HG02885 (cell line): Measurements from ENCODE around the gene KCNIP3.

ENCODE experiments used
- ATAC-seq: cut with Tn5 transposase; IDR thresholded peaks from one replicate; pipeline ENCODE4 v1.9.1; 2021; ENCODE audit warnings: mild to moderate bottlenecking; ENCODE audit not compliant: unreplicated experiment, poor library complexity

Gene KCNIP3

DNA sequence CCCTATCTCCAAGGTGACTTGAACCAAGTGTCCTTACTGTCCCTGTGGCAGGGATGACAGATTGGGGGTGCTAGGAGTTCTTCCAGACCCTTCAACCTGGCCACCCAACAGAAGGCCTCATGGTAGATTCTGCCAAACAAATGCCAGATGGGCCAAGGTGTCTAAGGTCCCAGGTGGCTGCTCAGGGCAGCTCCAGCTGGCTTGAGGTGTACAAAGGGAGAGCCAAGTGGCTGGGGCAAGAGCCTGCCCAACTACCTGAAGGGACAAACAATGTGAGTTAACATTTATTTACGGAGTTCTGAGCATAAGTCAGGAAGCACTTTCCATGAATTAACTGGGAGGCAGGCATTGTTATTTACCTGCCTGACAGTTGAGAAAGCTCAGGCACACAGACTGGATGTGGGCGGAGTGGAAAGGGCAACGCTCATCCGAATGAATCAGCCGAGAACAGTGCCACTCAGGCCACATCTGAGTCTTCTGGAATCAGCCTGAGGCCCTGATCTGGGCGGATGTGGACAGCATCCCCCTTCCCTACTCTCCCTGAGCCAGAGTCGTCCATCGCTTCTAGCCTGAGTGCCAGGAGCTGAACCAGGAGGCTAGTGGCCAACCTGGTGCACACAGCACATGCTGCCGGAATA, 4.4 kb upstream of the KCNIP3 start:
- no peak for ATAC-seq

- no peak for ATAC-seq
Observed at GRCh38 chr2:95294579-95295250, 2.4 kb upstream of the KCNIP3 start.

DNA sequence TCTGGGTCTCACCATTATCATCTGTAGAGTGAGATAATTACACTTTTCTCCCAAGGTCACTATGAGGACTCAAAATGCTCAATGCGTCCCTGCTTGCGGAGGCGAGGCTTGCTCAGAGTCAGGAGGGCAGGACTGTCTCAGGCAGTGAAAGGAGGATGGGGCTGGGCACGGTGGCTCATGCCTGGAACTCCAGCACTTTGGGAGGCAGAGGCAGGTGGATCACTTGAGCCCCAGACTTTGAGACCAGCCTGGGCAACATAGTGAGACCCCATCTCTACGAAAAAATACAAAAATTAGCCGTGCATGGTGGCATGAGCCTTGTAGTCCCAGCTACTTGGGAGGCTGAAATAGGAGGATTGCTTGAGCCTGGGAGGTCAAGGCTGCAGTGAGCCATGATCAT, 1.8 kb upstream of the KCNIP3 start:
- ATAC-seq, result no peak

DNA sequence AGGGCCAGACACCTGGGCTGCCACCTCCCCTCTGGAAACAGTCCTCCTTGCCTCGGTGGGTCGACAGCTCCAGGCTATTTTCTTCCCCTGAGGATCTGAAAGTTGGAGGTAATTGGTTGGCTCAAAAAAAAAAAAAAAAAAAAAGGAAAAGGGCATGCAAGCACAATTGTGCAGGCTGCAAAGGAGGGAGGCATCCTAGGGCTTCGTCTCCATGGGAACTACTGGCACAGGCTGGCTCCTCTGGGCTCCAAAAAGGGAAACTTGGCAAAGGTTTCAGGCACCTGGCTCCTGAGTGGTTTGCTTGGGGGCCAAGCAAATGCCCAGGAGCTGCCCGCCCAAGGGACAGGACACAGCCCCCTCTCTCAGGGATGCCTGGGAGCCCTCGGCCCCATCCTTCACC, 1.1 kb upstream of the KCNIP3 start:
- no peak for ATAC-seq

GRCh38 chr2:95297639-95298395, 670 bp downstream of the KCNIP3 start:
- ATAC-seq, result no peak

- no peak for ATAC-seq
Observed at GRCh38 chr2:95298486-95299111, 1.5 kb downstream of the KCNIP3 start.

- ATAC-seq, result no peak
Observed at GRCh38 chr2:95299961-95300360, 2.8 kb downstream of the KCNIP3 start.

DNA sequence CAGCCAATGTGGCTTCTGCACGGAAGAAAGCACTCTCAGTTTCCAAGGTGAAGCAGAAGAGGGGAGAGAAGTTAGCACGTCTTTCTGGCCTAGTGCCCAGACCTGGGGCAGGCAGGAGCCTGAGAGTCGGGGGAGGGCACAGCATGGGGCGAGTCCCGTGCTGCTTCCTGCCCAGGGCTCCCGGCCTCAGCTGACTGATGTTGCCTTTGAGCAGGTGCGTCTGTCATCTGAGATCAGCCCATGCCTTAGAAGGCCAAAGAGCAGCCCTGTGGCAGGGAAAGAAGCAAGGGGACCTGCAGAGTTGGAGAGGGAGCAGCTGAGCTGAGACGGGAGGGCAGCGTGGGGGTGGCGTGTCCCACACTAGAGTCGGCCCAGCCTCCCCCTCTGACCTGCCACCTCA, 3.3 kb downstream of the KCNIP3 start:
- ATAC-seq, result no peak

DNA sequence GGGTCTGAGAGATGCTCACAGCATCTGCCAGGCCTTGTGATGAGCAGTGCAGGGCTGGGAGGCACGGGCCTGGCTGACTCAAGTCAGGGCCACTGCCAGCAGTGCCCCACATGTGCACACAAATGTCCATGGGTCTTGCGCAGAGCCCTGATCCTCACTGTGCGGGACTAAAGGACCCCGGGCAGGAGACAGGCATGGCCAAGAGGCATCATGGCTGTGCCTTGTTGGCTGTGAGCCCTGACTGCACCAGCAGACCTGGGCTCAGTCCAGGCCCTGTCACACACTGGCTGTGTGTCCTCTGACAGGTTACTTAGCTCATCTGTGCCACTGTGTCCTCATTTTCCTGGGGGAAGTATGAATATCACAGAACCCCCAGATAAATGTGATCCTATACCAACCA, 4.0 kb downstream of the KCNIP3 start:
- no peak for ATAC-seq

GRCh38 chr2:95301876-95302641, 4.9 kb downstream of the KCNIP3 start:
- no peak for ATAC-seq

DNA sequence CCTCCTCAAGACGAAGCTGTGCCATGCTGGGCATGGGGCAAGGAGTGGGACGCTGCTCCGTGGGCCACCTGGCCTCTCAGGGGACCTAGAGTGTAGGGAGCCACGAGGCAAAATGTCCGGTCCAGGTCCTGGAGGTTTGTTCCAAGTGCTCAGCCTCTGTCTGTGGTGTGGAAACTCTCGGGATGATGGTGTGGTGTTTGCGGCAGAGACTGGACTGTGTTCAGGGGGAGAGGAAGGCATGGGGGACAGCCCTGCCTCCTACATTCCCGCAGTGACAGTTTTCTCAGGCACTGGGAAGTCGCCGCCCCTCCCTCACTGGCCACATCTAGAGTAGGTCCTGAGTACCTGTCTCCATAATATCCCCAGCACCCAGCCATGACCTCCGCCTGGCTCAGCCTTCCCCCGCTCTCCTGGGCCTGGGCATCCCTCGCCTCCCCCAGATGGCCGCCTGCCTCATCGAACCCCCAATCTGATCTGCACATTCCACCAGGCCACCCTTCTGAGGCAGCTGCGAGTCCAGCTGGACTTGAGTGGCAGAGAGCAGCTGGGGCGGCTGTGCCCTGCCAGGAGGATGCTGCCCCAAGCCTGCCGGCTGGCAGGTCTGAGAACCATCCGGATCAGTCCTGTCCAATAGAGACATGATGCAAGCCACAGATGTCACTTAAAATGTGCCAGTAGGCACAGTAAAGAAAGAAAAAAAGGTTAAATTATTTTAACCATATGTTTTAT, 6.2 kb downstream of the KCNIP3 start:
- no peak for ATAC-seq

DNA sequence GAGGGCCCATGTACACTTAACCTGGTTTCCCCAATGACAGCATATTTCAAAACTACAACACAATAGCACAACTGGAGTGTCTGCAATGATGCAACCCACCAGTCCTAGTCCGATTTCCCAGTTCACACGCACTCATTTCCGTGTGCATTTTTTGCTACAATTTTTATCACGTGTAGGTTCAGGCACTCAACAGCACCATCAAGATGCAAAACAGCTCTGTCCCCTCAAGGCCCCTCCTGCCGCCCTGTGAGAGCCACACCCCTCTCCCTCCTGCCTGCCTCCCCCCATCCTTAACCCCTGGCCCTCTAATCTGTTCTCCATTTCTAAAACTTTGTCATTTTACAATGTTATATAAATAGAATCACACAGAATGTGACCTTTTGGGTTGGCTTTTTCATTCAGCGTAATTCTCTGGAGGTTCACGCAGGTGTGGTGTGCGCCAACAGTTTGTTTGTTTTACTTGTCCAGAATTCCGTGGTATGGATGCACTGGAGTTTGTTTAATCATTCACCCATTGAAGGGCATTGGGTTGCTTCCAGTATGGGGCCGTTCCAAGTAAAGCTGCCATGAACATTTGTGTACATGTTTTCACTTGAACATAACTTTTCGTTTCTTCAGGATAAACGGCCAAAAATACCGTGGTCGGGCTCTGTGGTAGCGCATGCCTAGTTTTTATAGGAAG, 8.4 kb downstream of the KCNIP3 start:
- no peak for ATAC-seq

DNA sequence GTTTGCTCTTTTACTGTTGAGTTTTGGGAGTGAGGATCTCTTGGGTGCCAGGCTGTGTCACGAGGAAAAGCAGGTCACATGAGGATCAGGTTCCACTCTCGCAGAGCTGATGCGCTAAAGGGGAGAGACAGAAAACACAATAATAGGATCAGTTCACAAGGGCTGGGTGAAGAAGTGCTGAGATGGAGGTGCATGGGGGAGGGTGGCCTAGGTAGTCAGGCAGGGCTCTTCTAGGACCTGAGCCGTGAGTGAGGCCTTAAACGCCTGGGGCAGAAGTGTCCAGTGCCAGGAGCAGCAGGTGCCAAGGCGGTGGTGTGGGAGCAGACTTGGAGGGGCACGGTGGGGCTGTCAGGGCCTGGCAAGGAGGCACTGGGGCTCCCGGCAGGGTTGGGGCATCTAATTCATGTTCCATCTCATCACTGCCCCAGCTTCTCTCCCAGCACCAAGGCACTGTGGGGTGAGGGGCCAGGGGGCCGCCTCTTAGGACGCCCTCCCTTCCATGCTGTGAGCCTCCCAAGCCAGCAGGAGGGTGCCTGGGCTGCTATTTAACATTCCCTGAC, 9.3 kb downstream of the KCNIP3 start:
- ATAC-seq, result no peak

DNA sequence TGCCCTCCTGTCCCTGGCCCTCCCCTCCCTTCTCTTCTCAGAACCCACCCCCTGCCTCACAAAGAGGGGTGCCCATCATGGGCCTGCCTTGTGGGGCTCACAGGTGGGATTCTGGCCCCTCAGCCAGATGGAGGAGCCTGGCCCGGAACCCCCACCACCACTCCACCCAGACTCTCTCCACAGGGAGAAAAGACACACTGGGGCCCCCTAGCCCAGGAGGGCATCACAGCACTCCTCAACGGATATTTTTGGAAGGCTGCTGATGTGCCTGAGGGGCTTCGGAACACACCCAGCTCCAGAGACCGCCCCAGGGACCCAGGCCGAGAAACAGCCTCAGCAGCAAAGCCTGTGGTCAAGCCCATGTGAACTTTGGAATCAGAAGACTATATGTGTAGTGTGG, 9.9 kb downstream of the KCNIP3 start:
- ATAC-seq, result no peak

GRCh38 chr2:95307878-95308277, 10.7 kb downstream of the KCNIP3 start:
- no peak for ATAC-seq

- ATAC-seq, result no peak
Observed at GRCh38 chr2:95308426-95308990, 11.4 kb downstream of the KCNIP3 start.

DNA sequence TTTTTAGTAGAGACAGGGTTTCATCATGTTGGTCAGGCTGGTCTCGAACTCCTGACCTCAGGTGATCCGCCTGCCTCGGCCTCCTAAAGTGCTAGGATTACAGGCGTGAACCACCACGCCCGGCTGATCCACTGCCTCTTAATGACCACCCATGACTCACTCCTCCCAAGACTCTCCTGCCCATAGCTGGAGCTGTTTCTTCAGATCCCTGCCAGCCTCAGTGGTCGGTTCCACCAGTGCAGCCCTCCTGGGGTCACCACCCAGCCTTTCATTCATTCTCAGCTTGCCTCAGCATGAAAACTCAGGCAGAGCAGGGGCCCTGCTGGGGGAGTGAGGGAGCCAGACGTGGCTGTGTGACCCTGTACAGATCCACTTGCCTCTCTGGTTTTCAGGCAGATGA, 12.5 kb downstream of the KCNIP3 start:
- no peak for ATAC-seq

DNA sequence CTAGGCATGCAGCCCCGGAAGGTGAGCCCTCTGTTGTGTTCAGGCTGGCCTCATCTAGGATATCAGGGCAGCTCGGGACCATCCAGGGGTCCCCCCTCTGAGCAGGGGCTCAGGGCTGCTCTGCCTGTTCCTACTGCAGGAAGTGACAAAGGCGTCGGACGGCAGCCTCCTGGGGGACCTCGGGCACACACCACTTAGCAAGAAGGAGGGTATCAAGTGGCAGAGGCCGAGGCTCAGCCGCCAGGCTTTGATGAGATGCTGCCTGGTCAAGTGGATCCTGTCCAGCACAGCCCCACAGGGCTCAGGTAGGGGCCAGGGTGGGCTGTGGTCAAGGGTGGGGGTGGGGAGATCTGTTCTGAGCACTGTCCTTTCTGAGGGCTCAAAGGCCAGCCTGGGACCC, 13.1 kb downstream of the KCNIP3 start:
- ATAC-seq, result no peak

DNA sequence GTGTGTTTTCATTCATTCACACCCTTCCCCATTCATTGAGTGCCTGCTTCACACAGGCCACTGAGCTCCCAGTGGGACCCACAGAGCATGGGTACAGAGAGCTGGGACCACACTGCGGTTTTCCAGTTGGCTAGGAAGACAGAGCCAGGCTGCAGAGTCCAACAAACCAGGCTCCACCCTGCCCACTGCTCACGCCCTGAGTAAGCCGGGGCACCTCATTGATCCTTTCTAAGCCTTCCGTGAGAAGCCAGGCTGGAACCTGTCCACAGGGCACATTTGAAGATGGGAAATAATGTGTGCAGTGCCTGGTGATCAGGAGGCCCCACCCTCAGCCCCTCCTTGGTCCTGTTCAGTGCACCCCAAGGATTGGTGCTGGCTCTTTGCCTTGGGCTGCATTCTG, 13.5 kb downstream of the KCNIP3 start:
- no peak for ATAC-seq
